H9 (cell line): Measurements from ENCODE around the gene TFR2. TPM values are rescaled to one million over a fixed set of nuclear protein-coding genes. Genes with fewer than 3 reads are reported as not detected.

Source experiments
- DNase-seq: peaks from one replicate; pipeline ENCODE4 v3.0.0-alpha.2; 2017
- H2AFZ ChIP-seq: one replicate; pipeline ENCODE4 v1.6.1; 2013; ENCODE audit warnings: mild to moderate bottlenecking, low read length, control low read depth, moderate library complexity
- H2AK5ac ChIP-seq: 2 replicates; pipeline ENCODE4 v1.6.1; 2013; ENCODE audit warnings: low read length, control low read depth, mixed read lengths; ENCODE audit not compliant: insufficient read length
- H2BK120ac ChIP-seq: one replicate; pipeline ENCODE4 v1.6.1; 2013; ENCODE audit warnings: low read depth, mild to moderate bottlenecking, low read length, control low read depth, inconsistent platforms; ENCODE audit not compliant: poor library complexity, severe bottlenecking
- H2BK12ac ChIP-seq: 2 replicates; pipeline ENCODE4 v1.6.1; 2013; ENCODE audit warnings: low read length, control low read depth, mixed read lengths, low read depth; ENCODE audit not compliant: insufficient read length
- H2BK15ac ChIP-seq: 2 replicates; pipeline ENCODE4 v1.6.1; 2013; ENCODE audit warnings: low read depth, low read length, control low read depth
- H2BK20ac ChIP-seq: one replicate; pipeline ENCODE4 v1.6.1; 2013; ENCODE audit warnings: low read depth, mild to moderate bottlenecking, low read length, control low read depth, inconsistent platforms; ENCODE audit not compliant: poor library complexity, severe bottlenecking
- H2BK5ac ChIP-seq: 2 replicates; pipeline ENCODE4 v1.6.1; 2013; ENCODE audit warnings: low read length, control low read depth, mixed read lengths; ENCODE audit not compliant: insufficient read length
- H3K14ac ChIP-seq: 2 replicates; pipeline ENCODE4 v1.6.1; 2013; ENCODE audit warnings: low read length, control low read depth; ENCODE audit not compliant: insufficient read depth
- H3K18ac ChIP-seq: 2 replicates; pipeline ENCODE4 v1.6.1; 2013; ENCODE audit warnings: low read depth, mild to moderate bottlenecking, mixed read lengths, low read length, control low read depth; ENCODE audit not compliant: insufficient read length
- H3K23ac ChIP-seq: 2 replicates; pipeline ENCODE4 v1.6.1; 2013; ENCODE audit warnings: low read length, control low read depth, mixed read lengths, low read depth; ENCODE audit not compliant: insufficient read length
- H3K23me2 ChIP-seq: 2 replicates; pipeline ENCODE4 v1.6.1; 2013; ENCODE audit warnings: low read depth, mild to moderate bottlenecking, mixed read lengths, low read length, control low read depth; ENCODE audit not compliant: insufficient read length, poor library complexity, severe bottlenecking
- H3K27ac ChIP-seq: 2 replicates; pipeline ENCODE4 v1.5.1; 2013; ENCODE audit warnings: low read length, control low read depth, mixed read lengths, low read depth; ENCODE audit not compliant: insufficient read length
- H3K27me3 ChIP-seq: 2 replicates; pipeline ENCODE4 v1.6.1; 2013; ENCODE audit warnings: low read length, control low read depth, inconsistent platforms; ENCODE audit not compliant: insufficient read depth
- H3K4ac ChIP-seq: 2 replicates; pipeline ENCODE4 v1.6.1; 2013; ENCODE audit warnings: low read depth, mild to moderate bottlenecking, control low read depth, inconsistent platforms, low read length, moderate library complexity
- H3K4me1 ChIP-seq: 2 replicates; pipeline ENCODE4 v1.6.1; 2013; ENCODE audit warnings: low read length, control low read depth, inconsistent platforms; ENCODE audit not compliant: insufficient read depth
- H3K4me2 ChIP-seq: 2 replicates; pipeline ENCODE4 v1.6.1; 2013; ENCODE audit warnings: low read length, control low read depth, mixed read lengths; ENCODE audit not compliant: insufficient read length, insufficient read depth
- H3K56ac ChIP-seq: 2 replicates; pipeline ENCODE4 v1.6.1; 2013; ENCODE audit warnings: low read depth, mild to moderate bottlenecking, mixed read lengths, low read length, control low read depth; ENCODE audit not compliant: insufficient read length
- H3K79me1 ChIP-seq: 2 replicates; pipeline ENCODE4 v1.6.1; 2013; ENCODE audit warnings: low read depth, mild to moderate bottlenecking, moderate library complexity, low read length, control low read depth, inconsistent platforms; ENCODE audit not compliant: insufficient read depth, poor library complexity, severe bottlenecking
- H3K79me2 ChIP-seq: 2 replicates; pipeline ENCODE4 v1.6.1; 2013; ENCODE audit warnings: low read length, control low read depth, inconsistent platforms; ENCODE audit not compliant: insufficient read depth
- H3K9ac ChIP-seq: 2 replicates; pipeline ENCODE4 v1.6.1; 2013; ENCODE audit warnings: low read length, control low read depth, mixed read lengths; ENCODE audit not compliant: insufficient read length; ENCODE audit errors: extremely low read depth
- H3K9me3 ChIP-seq: one replicate; pipeline ENCODE4 v1.6.1; 2013; ENCODE audit warnings: low read depth, low read length, inconsistent platforms; ENCODE audit not compliant: control insufficient read depth
- H3T11ph ChIP-seq: one replicate; pipeline ENCODE4 v1.6.1; 2013; ENCODE audit warnings: mild to moderate bottlenecking, low read length, control low read depth, inconsistent platforms
- H4K20me1 ChIP-seq: one replicate; pipeline ENCODE4 v1.6.1; 2013; ENCODE audit not compliant: control insufficient read depth, insufficient read length, insufficient read depth
- H4K5ac ChIP-seq: 2 replicates; pipeline ENCODE4 v1.6.1; 2013; ENCODE audit warnings: low read depth, mild to moderate bottlenecking, mixed read lengths, low read length, control low read depth; ENCODE audit not compliant: insufficient read length
- H4K8ac ChIP-seq: replicated peaks from 2 replicates; pipeline ENCODE4 v1.6.1; 2013; ENCODE audit warnings: low read length, control low read depth, mixed read lengths, low read depth; ENCODE audit not compliant: insufficient read length
- H4K91ac ChIP-seq: 2 replicates; pipeline ENCODE4 v1.6.1; 2013; ENCODE audit warnings: low read depth, mild to moderate bottlenecking, moderate library complexity, mixed read lengths, low read length, control low read depth; ENCODE audit not compliant: insufficient read length
- H3K27ac Mint-ChIP-seq, 3 experiments: 2 replicates in 2 of 3; 3 replicates in 1 of 3; pipeline ENCODE4 v1.8.0; 2020 to 2021; ENCODE audit warnings: mixed read lengths in 3 of 3, mild to moderate bottlenecking in 1 of 3, moderate library complexity in 1 of 3
- H3K27me3 Mint-ChIP-seq: 2 replicates; pipeline ENCODE4 v1.8.0; 2021; ENCODE audit warnings: low read depth, mild to moderate bottlenecking, moderate library complexity, mixed read lengths
- H3K36me3 Mint-ChIP-seq, 3 experiments: 2 replicates in 2 of 3; 3 replicates in 1 of 3; pipeline ENCODE4 v1.8.0; 2020 to 2021; ENCODE audit warnings: low read depth in 3 of 3, mixed read lengths in 3 of 3; ENCODE audit not compliant: insufficient read depth in 1 of 3
- H3K4me1 Mint-ChIP-seq, 2 experiments: 2 replicates each; pipeline ENCODE4 v1.8.0; 2020; ENCODE audit warnings: mixed read lengths in 2 of 2
- H3K4me3 Mint-ChIP-seq, 2 experiments: 2 replicates in 1 of 2; 3 replicates in 1 of 2; pipeline ENCODE4 v1.8.0; 2020 to 2021; ENCODE audit warnings: mild to moderate bottlenecking in 2 of 2, mixed read lengths in 2 of 2, moderate library complexity in 1 of 2
- H3K9me3 Mint-ChIP-seq, 2 experiments: 2 replicates in 1 of 2; 3 replicates in 1 of 2; pipeline ENCODE4 v1.8.0; 2020; ENCODE audit warnings: mild to moderate bottlenecking in 2 of 2, mixed read lengths in 2 of 2, moderate library complexity in 1 of 2
- WGBS: extraction: QIAGEN DNeasy Blood & Tissue Kit; methylation state at CpG from one replicate; pipeline ENCODE4 v1.1.7; 2013; ENCODE audit warnings: missing lambda C conversion rate, low lambda C conversion rate, mixed read lengths; ENCODE audit not compliant: insufficient read length; ENCODE audit errors: extremely low coverage; 5-methylcytosine and 5-hydroxymethylcytosine counted together
- total RNA-seq: library from RNA; stranded (reverse); gene quantifications from 2 replicates; pipeline ENCODE4 v1.2.1, GENCODE V29; 2021
- TF ChIP-seq, protein P1 (sequence below): fragments of 200-600 bp; sonication (generic); conservative IDR thresholded peaks from 3 replicates; pipeline ENCODE4 v1.8.0; 2021; ENCODE audit warnings: antibody characterized with exemption, mild to moderate bottlenecking

TFR2 gene
- total RNA-seq, 1 experiment from 2014 or later: 2.3 TPM

DNA sequence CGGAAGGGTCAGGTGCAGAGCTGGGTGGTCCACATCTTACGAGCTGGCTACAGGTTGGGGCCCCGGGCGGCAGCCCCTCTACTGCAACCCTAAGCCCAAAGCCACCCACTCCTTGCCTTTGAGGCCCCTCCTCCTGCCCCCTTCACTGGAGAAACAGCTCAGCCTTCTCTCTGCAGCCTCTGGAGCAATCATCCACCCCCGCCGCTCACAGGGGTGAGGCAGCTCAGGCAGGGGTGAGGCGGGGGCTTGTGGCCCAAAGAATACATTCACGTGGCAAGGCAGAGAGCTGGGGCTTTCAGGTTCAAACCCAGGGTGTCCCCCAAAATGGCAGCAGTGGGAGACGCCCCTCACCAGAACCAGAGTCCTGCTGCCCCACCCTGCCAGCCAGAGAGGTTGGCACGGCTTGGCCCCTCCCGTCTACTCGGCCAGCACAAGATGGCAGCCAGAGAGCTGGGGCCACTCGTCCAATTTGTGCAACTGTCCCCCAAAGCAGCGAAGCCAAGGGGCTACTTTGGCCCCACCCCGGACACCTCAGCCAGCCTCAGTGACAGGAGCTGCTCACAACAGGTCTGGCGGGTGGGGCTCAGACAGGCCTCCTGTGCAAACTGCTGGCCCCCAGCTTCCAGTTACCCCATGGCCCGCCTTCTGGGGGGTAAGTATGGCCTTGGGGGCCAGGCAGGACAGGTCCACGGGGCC lies 39.4 kb upstream of the TFR2 start:
- Histone ChIP-seq H3K56ac (no peak overlapping the region), H3K9ac (no peak overlapping the region), H3K4ac (no peak overlapping the region), H3K27ac (no peak overlapping the region), H2BK15ac (no peak overlapping the region), H2BK12ac (no peak overlapping the region), H3T11ph (no peak overlapping the region), H3K4me2 (no peak overlapping the region), H2BK20ac (no peak overlapping the region), H4K91ac (no peak overlapping the region), H2AFZ (no peak overlapping the region), H3K23ac (no peak overlapping the region), H4K5ac (no peak overlapping the region), H3K79me1 (no peaks in the 10 kb centered on the region), H3K79me2 (no peaks in the 10 kb centered on the region), H2AK5ac (no peak overlapping the region), H4K20me1 (no peaks in the 10 kb centered on the region), H3K9me3 (no peaks in the 10 kb centered on the region), H2BK5ac (no peak overlapping the region), H3K14ac (no peak overlapping the region), H3K27me3 (no peaks in the 10 kb centered on the region), H4K8ac (no peak overlapping the region), H3K18ac (no peak overlapping the region), H3K4me1 (no peaks in the 10 kb centered on the region), H3K23me2 (peaks cover 2% of the 10 kb centered on the region), H2BK120ac (no peak overlapping the region)
- TF ChIP-seq, protein P1, sequence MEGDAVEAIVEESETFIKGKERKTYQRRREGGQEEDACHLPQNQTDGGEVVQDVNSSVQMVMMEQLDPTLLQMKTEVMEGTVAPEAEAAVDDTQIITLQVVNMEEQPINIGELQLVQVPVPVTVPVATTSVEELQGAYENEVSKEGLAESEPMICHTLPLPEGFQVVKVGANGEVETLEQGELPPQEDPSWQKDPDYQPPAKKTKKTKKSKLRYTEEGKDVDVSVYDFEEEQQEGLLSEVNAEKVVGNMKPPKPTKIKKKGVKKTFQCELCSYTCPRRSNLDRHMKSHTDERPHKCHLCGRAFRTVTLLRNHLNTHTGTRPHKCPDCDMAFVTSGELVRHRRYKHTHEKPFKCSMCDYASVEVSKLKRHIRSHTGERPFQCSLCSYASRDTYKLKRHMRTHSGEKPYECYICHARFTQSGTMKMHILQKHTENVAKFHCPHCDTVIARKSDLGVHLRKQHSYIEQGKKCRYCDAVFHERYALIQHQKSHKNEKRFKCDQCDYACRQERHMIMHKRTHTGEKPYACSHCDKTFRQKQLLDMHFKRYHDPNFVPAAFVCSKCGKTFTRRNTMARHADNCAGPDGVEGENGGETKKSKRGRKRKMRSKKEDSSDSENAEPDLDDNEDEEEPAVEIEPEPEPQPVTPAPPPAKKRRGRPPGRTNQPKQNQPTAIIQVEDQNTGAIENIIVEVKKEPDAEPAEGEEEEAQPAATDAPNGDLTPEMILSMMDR: no peak
- Mint-ChIP-seq H3K9me3 (no peaks in the 10 kb centered on the region), H3K36me3 (peaks cover 21 to 71% (median 66%) of the 10 kb centered on the region in 3 experiments), H3K27me3 (peaks cover 3% of the 10 kb centered on the region), H3K4me1 (peaks cover 5 to 18% of the 10 kb centered on the region in 2 experiments), H3K4me3 (no peak overlapping the region), H3K27ac (peak overlapping the region in 1 of 3 experiments; percentile 84; a peak in 2 of 7 replicates)
- WGBS: no CpG with 5 or more reads among the region's 18 CpGs
- DNase-seq: no peak
